Neural cell (in vitro differentiated cells): Measurements from ENCODE around the gene GPC3.

Source experiments
- CTCF ChIP-seq: fragments of 450-650 bp; IDR thresholded peaks from 2 replicates; pipeline ENCODE4 v1.5.1; 2014; ENCODE audit warnings: antibody characterized with exemption, mild to moderate bottlenecking, moderate library complexity; ENCODE audit not compliant: poor library complexity, severe bottlenecking
- POLR2AphosphoS5 ChIP-seq: IDR thresholded peaks from 2 replicates; pipeline ENCODE4 v1.6.1; 2012

- TF ChIP-seq POLR2AphosphoS5, result no peak
- no peak for TF ChIP-seq CTCF
Observed at GRCh38 chrX:133668225-133668931, 317.0 kb downstream of the GPC3 start.
